ENCODE results near the gene TMEM121.

Gene TMEM121

DNA sequence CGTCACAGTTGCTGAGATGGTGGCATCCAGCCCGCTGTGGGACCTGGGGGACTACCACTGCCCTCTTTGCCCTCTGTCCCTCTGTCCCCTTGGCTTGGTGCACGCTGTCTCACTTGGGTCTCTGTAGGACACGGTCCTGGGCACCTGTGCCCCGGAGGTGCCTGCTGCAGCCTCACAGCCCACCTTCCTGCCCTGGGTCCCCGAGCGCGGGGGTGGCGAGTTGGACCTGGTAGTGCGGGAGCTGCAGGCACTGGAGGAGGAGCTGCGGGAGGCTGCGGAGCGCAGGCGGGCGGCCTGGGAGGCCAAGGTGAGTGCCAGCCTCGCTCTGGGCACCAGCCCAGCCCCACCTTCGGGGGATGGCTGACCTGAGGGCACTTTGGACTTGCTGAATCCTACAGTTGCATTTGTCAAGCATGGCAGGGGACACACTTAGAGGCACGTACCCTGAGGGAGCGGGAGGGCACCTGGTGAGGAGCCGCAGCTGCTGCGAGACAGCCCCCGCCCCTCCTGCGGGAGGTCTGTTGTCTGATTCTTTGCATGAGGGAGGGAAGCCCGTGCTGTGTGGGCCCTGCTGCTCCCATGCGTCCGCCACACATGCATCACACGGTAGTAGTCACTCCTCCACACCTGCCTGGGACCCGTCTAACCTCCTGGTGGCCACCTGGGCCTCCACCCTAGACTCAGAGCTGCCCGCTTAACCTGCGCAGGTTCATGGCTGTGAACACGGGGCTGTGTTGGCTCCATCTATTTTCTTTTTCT, 28.5 kb upstream of the TMEM121 start:
- Histone ChIP-seq H3K27me3 (no peaks in the 10 kb centered on the region), H3K4me1 (peaks cover 0 to 13% (median 0%) of the 10 kb centered on the region in 4 donors), H3K9me3 (no peaks in the 10 kb centered on the region), H3K27ac (no peak overlapping the region), H3K36me3 (peaks cover 10 to 29% (median 16%) of the 10 kb centered on the region in 3 donors), H3K4me3 (no peak overlapping the region)
- DNase-seq, result peak in 1 of 2 donors; percentile 64
- intact Hi-C loops (cut with DNase I; ENCODE audit: low total_unique reads), result loop anchor here (10.0 kb wide), 2 partner anchors 193 to 513 kb away; partner anchors contain the start of genes BRF1 and CLBA1
- TF ChIP-seq CTCF (IDR thresholded peaks at IDR 0.05), result no peak

DNA sequence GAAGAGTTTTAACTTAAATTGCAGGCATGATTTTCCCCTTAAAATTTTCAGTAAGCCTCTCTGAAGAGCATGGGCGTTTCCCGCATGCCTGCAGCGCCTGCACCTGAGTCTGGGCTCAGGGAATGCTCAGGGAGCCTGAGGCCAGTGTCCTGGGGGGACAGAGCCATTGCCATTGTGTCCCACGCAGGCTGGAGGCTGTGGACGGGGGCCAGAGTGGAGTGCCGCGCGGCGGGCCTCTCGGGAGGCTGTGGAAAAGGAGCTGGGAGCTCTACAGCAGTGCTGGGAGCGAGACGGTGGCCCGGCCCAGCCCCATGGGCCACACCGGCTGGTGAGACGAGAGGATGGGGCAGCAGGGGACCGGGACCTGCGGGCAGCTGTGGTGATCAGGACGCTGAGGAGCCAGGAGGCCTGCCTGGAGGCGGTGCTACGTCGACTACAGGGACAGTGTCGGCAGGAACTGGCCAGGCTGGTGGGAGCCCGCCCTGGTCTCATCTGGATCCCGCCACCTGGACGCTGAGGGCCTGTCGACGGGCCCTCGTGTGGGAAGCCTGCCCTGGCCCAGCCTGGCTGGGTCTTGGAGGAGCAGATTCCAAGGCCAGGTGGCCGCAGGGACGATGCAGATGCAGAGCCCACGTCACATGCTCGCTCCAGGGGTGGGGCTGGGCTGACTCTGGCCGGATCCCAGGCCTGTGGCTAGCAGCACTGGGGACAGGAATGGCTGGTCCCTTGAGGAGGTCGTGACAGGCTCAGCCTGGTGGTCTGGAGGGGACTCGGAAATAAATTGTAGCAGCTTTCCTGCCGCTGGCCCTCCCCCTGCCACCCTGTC, 27.7 kb upstream of the TMEM121 start:
- peaks cover 0 to 13% (median 0%) of the 10 kb centered on the region in 4 donors for H3K4me1 ChIP-seq
- H3K9me3 ChIP-seq, result no peaks in the 10 kb centered on the region
- DNase-seq, result peak in 1 of 2 donors; percentile 63
- H3K27ac ChIP-seq, result no peak overlapping the region
- H3K36me3 ChIP-seq, result peaks cover 10 to 21% (median 16%) of the 10 kb centered on the region in 3 donors
- H3K4me3 ChIP-seq, result no peak overlapping the region
- no peaks in the 10 kb centered on the region for H3K27me3 ChIP-seq
- no peak for TF ChIP-seq CTCF (IDR thresholded peaks at IDR 0.05)
- intact Hi-C loops (cut with DNase I; ENCODE audit: low total_unique reads), result loop anchor here (10.0 kb wide), 2 partner anchors 194 to 514 kb away; partner anchors contain the start of genes BRF1 and CLBA1

- H3K27ac ChIP-seq, result no peak overlapping the region
- peaks cover 10 to 20% (median 16%) of the 10 kb centered on the region in 3 donors for H3K36me3 ChIP-seq
- intact Hi-C loops (cut with DNase I; ENCODE audit: low total_unique reads), result loop anchor here (10.0 kb wide), 2 partner anchors 195 to 515 kb away; partner anchors contain the start of genes BRF1 and CLBA1
- no peaks in the 10 kb centered on the region for H3K9me3 ChIP-seq
- no peak overlapping the region for H3K4me3 ChIP-seq
- TF ChIP-seq CTCF (IDR thresholded peaks at IDR 0.05), result no peak
- DNase-seq, result peak in 1 of 2 donors; percentile 65
- H3K4me1 ChIP-seq, result peaks cover 0 to 13% (median 0%) of the 10 kb centered on the region in 4 donors
- H3K27me3 ChIP-seq, result no peaks in the 10 kb centered on the region
Measured at GRCh38 chr14:105499256-105500035, 26.9 kb upstream of the TMEM121 start.

- no peak for TF ChIP-seq CTCF (IDR thresholded peaks at IDR 0.05)
- Histone ChIP-seq H3K27me3 (no peaks in the 10 kb centered on the region), H3K4me1 (peaks cover 0 to 11% (median 0%) of the 10 kb centered on the region in 4 donors), H3K9me3 (no peaks in the 10 kb centered on the region), H3K27ac (no peak overlapping the region), H3K36me3 (peaks cover 10 to 20% (median 16%) of the 10 kb centered on the region in 3 donors), H3K4me3 (no peak overlapping the region)
- DNase-seq, result peak in 1 of 2 donors; percentile 67
- intact Hi-C loops (cut with DNase I; ENCODE audit: low total_unique reads), result no loop called here
Measured at GRCh38 chr14:105500036-105500725, 26.2 kb upstream of the TMEM121 start.

All from tibial artery (tissue), 4 donors.